GM21367 (cell line): ENCODE results near the gene CLCN3.
"Not testable (repeated sequence)": the region's sequence is repeated elsewhere in the genome, so short reads cannot be mapped to it uniquely, and the experiment has no call there.

Experiments used
- ATAC-seq: cut with Tn5 transposase; IDR thresholded peaks from one replicate; pipeline ENCODE4 v1.9.1; 2021; ENCODE audit not compliant: unreplicated experiment

Gene CLCN3

DNA sequence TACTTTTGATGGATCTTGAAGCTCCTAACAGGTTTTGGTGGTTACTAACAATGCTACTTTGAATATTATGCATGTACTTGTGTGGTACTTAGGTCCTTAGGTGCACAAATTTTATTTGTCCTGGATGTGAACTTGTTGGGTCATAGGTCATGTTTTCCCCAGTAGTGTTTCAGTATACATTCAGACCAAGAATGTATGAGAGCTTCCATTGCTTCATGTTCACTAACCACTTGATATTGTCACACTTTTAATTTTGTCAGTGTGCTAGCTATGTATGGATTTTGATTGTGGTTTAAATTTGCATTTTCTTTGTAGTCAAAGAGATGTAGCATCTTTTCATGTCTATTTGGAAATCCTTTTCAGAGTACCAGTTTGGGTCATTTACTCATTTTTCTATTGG lies 32.2 kb downstream of the CLCN3 start:
- ATAC-seq: no peak

DNA sequence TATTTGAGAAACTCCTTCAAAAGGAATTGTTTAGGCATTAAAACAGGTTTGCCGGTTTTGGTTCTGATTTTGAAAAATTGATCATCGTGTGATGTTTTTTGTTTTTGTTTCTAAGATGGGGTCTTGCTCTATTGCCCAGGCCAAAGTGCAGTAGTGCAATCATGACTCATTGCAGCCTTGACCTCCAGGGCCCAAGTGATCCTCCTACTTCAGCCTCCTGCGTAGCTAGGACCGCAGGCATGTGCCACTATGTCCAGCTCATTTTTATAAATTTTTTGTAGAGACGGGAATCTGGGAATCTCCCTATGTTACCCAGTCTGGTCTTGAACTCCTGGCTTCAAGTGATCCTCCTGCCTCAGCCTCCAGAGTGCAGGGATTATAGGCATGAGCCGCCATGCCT lies 35.0 kb downstream of the CLCN3 start:
- no peak for ATAC-seq

- ATAC-seq: no peak
Measured at GRCh38 chr4:169657470-169658107, 37.2 kb downstream of the CLCN3 start.

- ATAC-seq: no peak
Measured at GRCh38 chr4:169658196-169658595, 37.8 kb downstream of the CLCN3 start.

DNA sequence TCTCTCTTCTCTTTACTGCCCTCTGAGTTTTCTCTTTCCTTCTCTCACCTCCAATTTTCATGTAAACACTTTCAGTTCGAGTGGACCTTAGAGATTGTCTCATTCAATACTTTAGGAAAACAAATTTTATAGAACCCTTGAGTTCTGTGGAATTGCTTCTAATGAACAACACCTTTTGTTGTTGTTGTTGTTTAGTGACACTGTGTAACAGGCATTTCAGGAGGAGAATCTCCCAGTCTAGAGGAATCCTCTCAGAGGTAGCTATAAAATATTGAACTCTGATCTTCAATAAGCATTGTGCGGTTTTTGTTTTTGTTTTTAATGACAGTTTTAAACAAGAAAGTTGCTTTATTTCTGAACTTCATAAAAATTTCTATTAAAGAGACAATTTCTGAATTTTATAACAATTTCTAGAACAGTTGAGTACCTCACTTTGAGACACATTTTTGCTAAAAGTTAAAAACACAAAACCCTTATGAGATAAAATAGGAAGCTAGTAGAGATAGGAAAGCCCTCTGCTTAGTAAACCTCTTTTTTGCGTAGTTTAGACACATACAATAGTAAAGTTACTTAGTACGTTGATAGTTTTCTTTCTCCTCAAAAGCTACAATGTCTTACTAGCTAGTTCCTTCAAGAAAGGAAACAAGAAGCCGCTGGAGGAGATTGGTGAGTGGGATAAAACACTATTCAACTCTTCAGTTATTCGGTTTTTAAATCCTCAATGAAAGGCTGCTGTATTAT lies 38.8 kb downstream of the CLCN3 start:
- ATAC-seq: no peak

- ATAC-seq: peak; percentile 95
Measured at GRCh38 chr4:169659716-169660670, 39.6 kb downstream of the CLCN3 start.

- ATAC-seq: no peak
Measured at GRCh38 chr4:169660929-169661328, 40.6 kb downstream of the CLCN3 start.

DNA sequence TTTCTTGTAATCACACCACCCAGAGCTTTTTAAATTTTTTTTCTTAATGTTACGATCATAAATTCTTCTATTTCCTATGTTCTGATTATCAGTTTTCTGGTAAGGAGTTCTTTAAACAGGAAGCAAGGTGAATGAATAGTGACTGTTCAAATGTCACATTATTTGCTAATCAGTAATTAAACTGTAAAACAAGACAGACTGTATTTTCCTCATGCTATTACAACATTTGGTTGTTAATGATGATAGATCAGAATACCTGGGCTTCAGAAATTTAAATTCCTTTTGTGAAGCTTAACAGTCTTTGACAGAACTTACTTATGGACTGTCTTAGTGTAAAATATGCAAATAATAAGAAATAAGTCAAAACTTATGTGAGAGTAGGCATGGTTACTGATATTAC lies 41.4 kb downstream of the CLCN3 start:
- no peak for ATAC-seq

GRCh38 chr4:169662206-169662605 lies 41.8 kb downstream of the CLCN3 start:
- ATAC-seq: no peak

DNA sequence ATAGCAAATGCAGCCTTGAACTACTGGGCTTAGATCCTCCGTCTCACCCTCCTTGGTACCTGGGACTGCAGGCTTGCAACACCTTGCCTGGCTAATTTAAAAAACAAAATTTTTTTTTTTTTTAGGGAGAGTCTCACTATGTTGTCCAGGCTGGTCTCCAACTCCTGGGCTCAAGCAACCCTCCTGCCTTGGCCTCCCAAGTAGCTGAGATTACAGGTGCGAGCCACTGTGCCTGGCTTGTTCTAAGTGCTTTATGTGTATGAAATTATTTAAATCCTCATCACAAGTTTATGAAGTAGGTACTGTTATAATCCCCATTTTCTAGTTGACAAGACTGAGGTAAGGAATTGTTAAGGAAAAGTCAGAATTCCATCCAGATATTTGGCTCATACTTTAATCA lies 43.0 kb downstream of the CLCN3 start:
- ATAC-seq: no peak

- no peak for ATAC-seq
Measured at GRCh38 chr4:169663831-169664230, 43.5 kb downstream of the CLCN3 start.

DNA sequence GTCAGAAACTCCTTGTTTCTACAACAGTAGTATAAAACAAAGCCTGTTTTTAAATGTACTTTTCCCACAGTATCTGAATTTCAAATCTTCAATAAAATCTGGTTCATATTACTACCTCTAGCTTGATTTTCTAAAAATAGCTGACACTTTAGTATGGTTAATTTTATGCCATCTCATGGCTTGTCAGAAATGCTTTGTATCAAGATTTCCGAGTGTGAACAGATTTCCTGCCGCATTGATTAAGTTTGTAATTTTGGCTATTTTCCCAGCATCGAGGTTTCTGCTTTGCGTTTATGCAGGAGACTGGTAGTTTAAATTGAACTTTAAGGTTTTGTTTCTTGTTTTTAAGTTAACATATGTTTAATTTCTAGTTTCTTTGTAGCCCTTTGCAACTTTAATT lies 44.2 kb downstream of the CLCN3 start:
- no peak for ATAC-seq

GRCh38 chr4:169665046-169665737 lies 44.8 kb downstream of the CLCN3 start:
- no peak for ATAC-seq

GRCh38 chr4:169668069-169668721 lies 47.8 kb downstream of the CLCN3 start:
- ATAC-seq: no peak

GRCh38 chr4:169675825-169676224 lies 55.4 kb downstream of the CLCN3 start:
- peak; percentile 57 for ATAC-seq

DNA sequence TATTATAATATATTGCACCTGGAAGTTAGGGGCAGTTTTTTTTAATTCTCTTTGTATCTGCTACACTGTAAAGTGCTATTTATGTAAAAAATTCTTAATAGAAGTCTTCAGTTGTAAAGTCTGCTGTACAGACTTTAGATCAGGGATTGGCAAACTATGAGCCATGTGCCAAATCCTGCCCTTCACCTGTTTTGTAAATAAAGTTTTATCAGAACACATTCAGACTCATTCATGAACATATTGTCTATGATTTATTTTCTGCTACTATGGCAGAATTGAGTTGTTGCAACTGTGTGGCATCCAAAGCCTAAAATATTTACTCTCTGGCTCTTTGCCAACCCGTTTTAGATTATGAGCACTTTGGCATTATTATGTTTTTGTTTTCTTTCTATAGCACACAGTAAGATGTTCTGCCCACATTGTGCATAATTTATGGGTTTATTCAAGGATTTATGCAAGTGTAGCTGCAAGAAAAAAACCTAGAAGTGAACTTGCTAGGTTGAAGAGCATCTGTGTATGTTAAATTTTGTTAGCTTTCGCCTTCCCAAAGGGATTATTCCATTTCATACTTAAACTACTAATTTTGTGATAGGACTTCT lies 56.9 kb downstream of the CLCN3 start:
- ATAC-seq: no peak

DNA sequence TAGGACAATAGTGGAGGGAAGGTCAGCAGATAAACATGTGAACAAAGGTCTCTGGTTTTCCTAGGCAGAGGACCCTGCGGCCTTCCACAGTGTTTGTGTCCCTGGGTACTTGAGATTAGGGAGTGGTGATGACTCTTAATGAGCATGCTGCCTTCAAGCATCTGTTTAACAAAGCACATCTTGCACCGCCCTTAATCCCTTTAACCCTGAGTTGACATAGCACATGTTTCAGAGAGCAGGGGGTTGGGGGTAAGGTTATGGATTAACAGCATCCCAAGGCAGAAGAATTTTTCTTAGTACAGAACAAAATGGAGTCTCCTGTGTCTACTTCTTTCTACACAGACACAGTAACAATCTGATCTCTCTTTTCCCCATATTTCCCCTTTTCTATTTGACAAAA lies 58.1 kb downstream of the CLCN3 start:
- ATAC-seq: not testable (repeated sequence)

DNA sequence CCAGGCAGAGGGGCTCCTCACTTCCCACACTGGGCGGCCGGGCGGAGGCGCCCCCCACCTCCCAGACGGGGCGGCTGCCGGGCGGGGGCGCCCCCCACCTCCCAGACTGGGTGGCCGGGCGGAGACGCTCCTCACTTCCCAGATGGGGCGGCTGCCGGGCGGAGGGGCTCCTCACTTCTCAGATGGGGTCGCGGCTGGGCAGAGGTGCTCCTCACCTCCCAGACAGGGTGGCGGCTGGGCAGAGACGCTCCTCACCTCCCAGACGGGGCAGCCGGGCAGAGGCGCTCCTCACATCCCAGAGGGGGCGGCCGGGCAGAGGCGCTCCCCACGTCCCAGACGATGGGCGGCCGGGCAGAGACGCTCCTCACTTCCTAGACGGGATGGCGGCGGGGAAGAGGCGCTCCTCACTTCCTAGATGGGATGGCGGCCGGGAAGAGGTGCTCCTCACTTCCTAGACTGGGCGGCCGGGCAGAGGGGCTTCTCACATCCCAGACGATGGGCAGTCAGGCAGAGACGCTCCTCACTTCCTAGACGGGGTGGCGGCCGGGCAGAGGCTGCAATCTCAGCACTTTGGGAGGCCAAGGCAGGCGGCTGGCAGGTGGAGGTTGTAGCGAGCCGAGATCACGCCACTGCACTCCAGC lies 58.7 kb downstream of the CLCN3 start:
- not testable (repeated sequence) for ATAC-seq

DNA sequence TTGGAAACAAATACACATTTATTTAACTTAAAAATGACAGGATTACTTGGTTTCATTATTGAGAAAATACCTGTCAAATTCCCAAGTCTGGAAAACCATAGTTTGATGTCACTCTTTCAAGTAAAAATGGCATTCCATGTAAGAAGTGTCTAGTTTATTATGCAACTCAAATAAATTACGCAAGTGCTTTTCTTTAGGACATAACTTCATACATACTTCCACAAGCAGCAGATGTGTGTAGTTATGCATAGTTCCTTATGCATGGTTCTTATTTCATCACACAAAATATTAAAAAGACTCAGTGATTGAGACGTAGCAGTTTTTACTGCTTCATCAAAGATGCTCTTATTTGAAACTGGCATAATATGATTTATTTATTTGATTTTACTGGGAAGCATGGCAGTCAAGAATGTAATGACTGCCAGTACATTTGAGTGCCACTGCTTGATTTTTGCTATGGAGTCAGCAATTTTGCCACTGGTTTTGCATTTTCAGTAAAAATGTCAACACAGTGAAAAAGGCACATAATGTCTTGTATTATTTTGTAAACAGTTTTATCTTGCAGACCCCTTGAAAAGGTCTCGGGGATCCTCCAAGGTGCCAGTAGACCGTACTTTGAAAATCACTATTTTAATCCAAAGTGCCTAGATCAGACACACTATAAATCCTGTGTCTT lies 62.1 kb downstream of the CLCN3 start:
- ATAC-seq: no peak
